SU-DHL-6 (cell line): ENCODE measurements around the gene PACS2.

ENCODE experiments used
- H2AFZ ChIP-seq: fragments of 200-600 bp; sonication (generic); 2 replicates; pipeline ENCODE4 v1.6.1; 2014; ENCODE audit warnings: low read depth, mild to moderate bottlenecking, moderate library complexity, mixed read lengths, antibody characterized with exemption, low read length; ENCODE audit not compliant: severe bottlenecking
- H3F3A ChIP-seq: fragments of 200-600 bp; shearing (Covaris generic); 2 replicates; pipeline ENCODE4 v1.6.0; 2016; ENCODE audit warnings: antibody characterized with exemption, mild to moderate bottlenecking; ENCODE audit not compliant: insufficient read depth
- H3K27ac ChIP-seq: fragments of 200-600 bp; sonication (generic); 2 replicates; pipeline ENCODE4 v1.5.1; 2016; ENCODE audit warnings: low read depth, mild to moderate bottlenecking, low read length, moderate library complexity, mixed read lengths
- H3K27me3 ChIP-seq: fragments of 200-600 bp; sonication (generic), shearing (Covaris generic); 2 replicates; pipeline ENCODE4 v1.6.0; 2014; ENCODE audit warnings: mild to moderate bottlenecking, low read length
- H3K36me3 ChIP-seq: fragments of 200-600 bp; sonication (generic); 2 replicates; pipeline ENCODE4 v1.6.1; 2014; ENCODE audit warnings: mild to moderate bottlenecking, low read length, mixed read lengths
- H3K4me2 ChIP-seq: fragments of 300-600, 200-600 bp; shearing (Covaris generic), sonication (generic); 2 replicates; pipeline ENCODE4 v1.6.0; 2014; ENCODE audit warnings: low read length, low read depth, mild to moderate bottlenecking; ENCODE audit not compliant: poor library complexity, severe bottlenecking
- H3K4me3 ChIP-seq: fragments of 200-600 bp; sonication (generic); 2 replicates; pipeline ENCODE4 v1.5.1; 2014; ENCODE audit warnings: antibody characterized with exemption, low read length, mild to moderate bottlenecking, mixed read lengths; ENCODE audit not compliant: insufficient read depth, poor library complexity, severe bottlenecking
- H3K79me2 ChIP-seq: fragments of 200-600 bp; sonication (generic); 2 replicates; pipeline ENCODE4 v1.6.1; 2014; ENCODE audit warnings: mild to moderate bottlenecking, low read length, moderate library complexity; ENCODE audit not compliant: insufficient read depth
- H3K9ac ChIP-seq: fragments of 200-600 bp; sonication (generic); 2 replicates; pipeline ENCODE4 v1.7.0; 2014; ENCODE audit warnings: mild to moderate bottlenecking, low read length
- H3K9me2 ChIP-seq: fragments of 200-600 bp; sonication (generic); replicated peaks from 2 replicates; pipeline ENCODE4 v1.6.1; 2014; ENCODE audit warnings: low read length; ENCODE audit not compliant: insufficient read depth
- H3K9me3 ChIP-seq: fragments of 200-600 bp; sonication (generic); 2 replicates; pipeline ENCODE4 v1.6.1; 2014; ENCODE audit warnings: low read length, mixed read lengths; ENCODE audit not compliant: insufficient read depth
- H4K20me1 ChIP-seq: fragments of 200-600 bp; sonication (generic); 2 replicates; pipeline ENCODE4 v1.6.1; 2014; ENCODE audit warnings: low read depth, mild to moderate bottlenecking, antibody characterized with exemption, low read length, moderate library complexity, mixed read lengths
- CTCF ChIP-seq: fragments of 200-600 bp; sonication (generic); IDR thresholded peaks from one replicate; pipeline ENCODE4 v1.5.1; 2017; ENCODE audit warnings: antibody characterized with exemption, mild to moderate bottlenecking, low read length, moderate library complexity; ENCODE audit not compliant: insufficient read depth, poor library complexity, severe bottlenecking
- EZH2phosphoT487 ChIP-seq: fragments of 200-600 bp; sonication (generic), shearing (Covaris generic); conservative IDR thresholded peaks from 2 replicates; pipeline ENCODE4 v1.6.1; 2018; ENCODE audit warnings: mild to moderate bottlenecking, antibody characterized with exemption, low read length, moderate library complexity, mixed read lengths

Gene PACS2

GRCh38 chr14:105385698-105386365, 71.3 kb downstream of the PACS2 start:
- Histone ChIP-seq H3K36me3 (no peaks in the 10 kb centered on the region), H3K4me3 (no peak overlapping the region), H3K79me2 (no peaks in the 10 kb centered on the region), H3K27ac (no peak overlapping the region), H3K9ac (no peak overlapping the region), H3K9me2 (no peaks in the 10 kb centered on the region), H3K4me2 (no peak overlapping the region), H3K27me3 (no peaks in the 10 kb centered on the region), H3F3A (no peaks in the 10 kb centered on the region), H4K20me1 (no peaks in the 10 kb centered on the region), H3K9me3 (no peaks in the 10 kb centered on the region), H2AFZ (no peak overlapping the region)
- no peak for TF ChIP-seq CTCF
- TF ChIP-seq EZH2phosphoT487 = no peak

GRCh38 chr14:105386581-105387529, 72.3 kb downstream of the PACS2 start:
- H3K9ac ChIP-seq = no peak overlapping the region
- TF ChIP-seq CTCF (no peak), EZH2phosphoT487 (no peak)
- H3K27ac ChIP-seq = no peak overlapping the region
- no peaks in the 10 kb centered on the region for H3F3A ChIP-seq
- no peak overlapping the region for H2AFZ ChIP-seq
- no peaks in the 10 kb centered on the region for H3K36me3 ChIP-seq
- H3K4me2 ChIP-seq = no peak overlapping the region
- H3K79me2 ChIP-seq = no peaks in the 10 kb centered on the region
- no peak overlapping the region for H3K4me3 ChIP-seq
- no peaks in the 10 kb centered on the region for H3K9me3 ChIP-seq
- no peaks in the 10 kb centered on the region for H3K9me2 ChIP-seq
- H3K27me3 ChIP-seq = no peaks in the 10 kb centered on the region
- no peaks in the 10 kb centered on the region for H4K20me1 ChIP-seq

- Histone ChIP-seq H3K79me2 (no peaks in the 10 kb centered on the region), H3K9me3 (no peaks in the 10 kb centered on the region), H2AFZ (no peak overlapping the region), H3K36me3 (no peaks in the 10 kb centered on the region), H3K27me3 (no peaks in the 10 kb centered on the region), H4K20me1 (no peaks in the 10 kb centered on the region), H3K9me2 (no peaks in the 10 kb centered on the region), H3K4me3 (no peak overlapping the region), H3K27ac (no peak overlapping the region), H3K4me2 (no peak overlapping the region), H3K9ac (no peak overlapping the region), H3F3A (no peaks in the 10 kb centered on the region)
- no peak for TF ChIP-seq EZH2phosphoT487
- TF ChIP-seq CTCF = no peak
These were observed 73.0 kb downstream of the PACS2 start for GRCh38 chr14:105387530-105387922.
